HepG2 (cell line): ENCODE data around the gene NBEAL1. TPM values are rescaled to one million over a fixed set of nuclear protein-coding genes. Genes with fewer than 3 reads are reported as not detected.

Experiments
- RFXANK ChIP-seq: IDR thresholded peaks from 2 replicates; pipeline ENCODE4 v1.6.1; 2016
- ZNF441 ChIP-seq: sonication (generic); formaldehyde crosslinking; IDR thresholded peaks from 2 replicates; pipeline ENCODE4 v1.7.0; 2021; ENCODE audit warnings: missing genetic modification reagents, borderline replicate concordance
- polyA plus RNA-seq, 8 experiments: library from polyadenylated mRNA; depleted of rRNA in 3 of 8; stranded (reverse) in 7 of 8; unstranded in 1 of 8; fragments of >200 nt; fragmentation: Illumina TruSeq in 4 of 8; extraction: Trizol in 4 of 8; gene quantifications; 2 replicates each; pipeline versions ENCODE4 v1.2.1 to v1.2.3, GENCODE V29; 2011 to 2016; ENCODE audit warnings: low read depth in 4 of 8, missing spikeins in 1 of 8, mixed read lengths in 1 of 8; ENCODE audit not compliant: insufficient read depth in 1 of 8
- total RNA-seq, 5 experiments: library from RNA; depleted of rRNA; stranded (reverse); fragments of >200 nt; fragmentation: Illumina TruSeq; extraction: Trizol; gene quantifications; 2 replicates each; pipeline ENCODE4 v1.2.3, GENCODE V29; 2016; ENCODE audit warnings: low read depth in 1 of 5
- TF ChIP-seq, protein P1 (sequence below): sonication (generic); formaldehyde crosslinking; IDR thresholded peaks from 2 replicates; pipeline ENCODE4 v1.4.0; 2020; ENCODE audit warnings: mild to moderate bottlenecking, missing genetic modification reagents
- TF ChIP-seq, protein P2 (sequence below): sonication (generic); formaldehyde crosslinking; IDR thresholded peaks from 2 replicates; pipeline ENCODE4 v1.8.0; 2022; ENCODE audit warnings: mild to moderate bottlenecking, missing genetic modification reagents, borderline replicate concordance
- TF ChIP-seq, protein P3 (sequence below): IDR thresholded peaks from 2 replicates; pipeline ENCODE4 v1.6.1; 2016; ENCODE audit warnings: low read depth
- TF ChIP-seq, protein P4 (sequence below): sonication (generic); formaldehyde crosslinking; IDR thresholded peaks from 2 replicates; pipeline ENCODE4 v1.4.0; 2020; ENCODE audit warnings: missing genetic modification reagents

NBEAL1 gene
- total and polyA plus RNA-seq, 2 of the 13 experiments (the other 11 are each of a cell fraction or from before 2014, with no cell fraction given), result 6.4 to 15.7 TPM

DNA sequence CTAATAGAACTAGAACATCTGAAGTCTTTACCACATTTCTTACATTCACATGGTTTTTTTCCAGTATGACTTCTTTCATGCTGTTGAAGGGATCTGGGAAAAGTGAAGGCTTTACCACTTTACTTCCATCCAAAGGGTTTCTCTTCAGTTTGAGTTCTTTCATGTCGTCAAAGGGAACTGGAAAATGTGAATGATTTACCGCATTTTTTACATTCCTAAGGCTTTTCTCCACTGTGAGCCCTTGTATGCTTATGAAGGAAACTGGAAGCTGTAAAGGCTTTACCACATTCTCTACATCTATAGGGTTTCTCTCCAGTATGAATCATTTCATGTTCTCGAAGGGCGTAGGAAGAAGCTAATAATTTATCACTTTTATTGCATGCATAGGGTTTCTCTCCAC, 46.7 kb downstream of the NBEAL1 start (continued):
- TF ChIP-seq, protein P1, sequence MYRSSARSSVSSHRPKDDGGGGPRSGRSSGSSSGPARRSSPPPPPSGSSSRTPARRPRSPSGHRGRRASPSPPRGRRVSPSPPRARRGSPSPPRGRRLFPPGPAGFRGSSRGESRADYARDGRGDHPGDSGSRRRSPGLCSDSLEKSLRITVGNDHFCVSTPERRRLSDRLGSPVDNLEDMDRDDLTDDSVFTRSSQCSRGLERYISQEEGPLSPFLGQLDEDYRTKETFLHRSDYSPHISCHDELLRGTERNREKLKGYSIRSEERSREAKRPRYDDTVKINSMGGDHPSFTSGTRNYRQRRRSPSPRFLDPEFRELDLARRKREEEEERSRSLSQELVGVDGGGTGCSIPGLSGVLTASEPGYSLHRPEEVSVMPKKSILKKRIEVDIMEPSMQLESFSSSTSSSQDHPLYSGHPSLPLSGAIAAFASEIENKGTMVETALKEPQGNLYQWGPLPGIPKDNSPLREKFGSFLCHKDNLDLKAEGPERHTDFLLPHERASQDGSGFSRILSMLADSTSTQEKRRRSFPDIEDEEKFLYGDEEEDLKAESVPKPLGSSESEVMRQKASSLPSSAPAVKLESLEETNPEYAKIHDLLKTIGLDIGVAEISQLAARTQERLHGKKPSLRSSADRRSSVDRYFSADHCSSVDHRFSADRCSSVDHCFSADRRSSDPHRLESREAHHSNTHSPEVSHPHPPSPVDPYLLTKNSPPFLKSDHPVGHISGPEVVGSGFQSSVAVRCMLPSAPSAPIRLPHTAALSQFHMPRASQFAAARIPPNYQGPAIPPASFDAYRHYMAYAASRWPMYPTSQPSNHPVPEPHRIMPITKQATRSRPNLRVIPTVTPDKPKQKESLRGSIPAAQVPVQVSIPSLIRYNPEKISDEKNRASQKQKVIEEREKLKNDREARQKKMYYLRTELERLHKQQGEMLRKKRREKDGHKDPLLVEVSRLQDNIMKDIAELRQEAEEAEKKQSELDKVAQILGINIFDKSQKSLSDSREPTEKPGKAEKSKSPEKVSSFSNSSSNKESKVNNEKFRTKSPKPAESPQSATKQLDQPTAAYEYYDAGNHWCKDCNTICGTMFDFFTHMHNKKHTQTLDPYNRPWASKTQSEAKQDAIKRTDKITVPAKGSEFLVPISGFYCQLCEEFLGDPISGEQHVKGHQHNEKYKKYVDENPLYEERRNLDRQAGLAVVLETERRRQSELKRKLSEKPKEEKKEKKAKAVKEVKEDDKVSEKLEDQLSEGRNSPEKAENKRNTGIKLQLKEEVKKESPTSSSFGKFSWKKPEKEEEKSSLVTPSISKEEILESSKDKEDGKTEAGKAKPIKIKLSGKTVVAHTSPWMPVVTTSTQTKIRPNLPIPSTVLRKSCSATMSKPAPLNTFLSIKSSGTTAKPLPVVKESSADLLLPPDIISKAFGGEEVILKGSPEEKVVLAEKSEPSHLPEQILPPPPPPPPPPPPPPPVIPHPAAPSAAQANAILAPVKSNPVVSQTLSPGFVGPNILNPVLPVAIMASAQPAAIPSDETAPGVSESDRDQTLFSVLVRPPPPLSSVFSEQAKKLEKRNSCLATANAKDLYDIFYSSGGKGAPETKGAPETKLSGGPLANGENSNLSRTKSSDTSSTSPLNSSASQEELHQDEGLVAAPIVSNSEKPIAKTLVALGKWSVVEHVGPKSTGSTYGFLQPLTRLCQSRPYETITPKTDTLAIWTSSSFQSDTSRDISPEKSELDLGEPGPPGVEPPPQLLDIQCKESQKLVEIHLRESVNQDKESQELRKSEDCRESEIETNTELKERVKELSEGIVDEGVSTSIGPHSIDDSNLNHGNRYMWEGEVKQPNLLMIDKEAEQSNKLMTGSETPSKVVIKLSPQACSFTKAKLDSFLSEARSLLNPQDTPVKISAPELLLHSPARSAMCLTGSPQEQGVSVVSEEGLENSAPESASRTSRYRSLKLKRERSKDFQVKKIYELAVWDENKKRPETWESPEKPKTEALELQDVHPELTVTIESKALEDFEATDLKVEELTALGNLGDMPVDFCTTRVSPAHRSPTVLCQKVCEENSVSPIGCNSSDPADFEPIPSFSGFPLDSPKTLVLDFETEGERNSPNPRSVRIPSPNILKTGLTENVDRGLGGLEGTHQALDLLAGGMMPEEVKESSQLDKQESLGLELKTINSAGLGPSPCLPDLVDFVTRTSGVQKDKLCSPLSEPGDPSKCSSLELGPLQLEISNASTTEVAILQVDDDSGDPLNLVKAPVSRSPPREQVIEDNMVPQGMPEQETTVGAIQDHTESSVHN, result no peak
- TF ChIP-seq, protein P2, sequence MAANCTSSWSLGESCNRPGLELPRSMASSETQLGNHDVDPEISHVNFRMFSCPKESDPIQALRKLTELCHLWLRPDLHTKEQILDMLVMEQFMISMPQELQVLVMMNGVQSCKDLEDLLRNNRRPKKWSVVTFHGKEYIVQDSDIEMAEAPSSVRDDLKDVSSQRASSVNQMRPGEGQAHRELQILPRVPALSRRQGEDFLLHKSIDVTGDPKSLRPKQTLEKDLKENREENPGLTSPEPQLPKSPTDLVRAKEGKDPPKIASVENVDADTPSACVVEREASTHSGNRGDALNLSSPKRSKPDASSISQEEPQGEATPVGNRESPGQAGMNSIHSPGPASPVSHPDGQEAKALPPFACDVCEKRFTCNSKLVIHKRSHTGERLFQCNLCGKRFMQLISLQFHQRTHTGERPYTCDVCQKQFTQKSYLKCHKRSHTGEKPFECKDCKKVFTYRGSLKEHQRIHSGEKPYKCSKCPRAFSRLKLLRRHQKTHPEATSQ (CRISPR knock-in tag), result no peak
- TF ChIP-seq, protein P3, sequence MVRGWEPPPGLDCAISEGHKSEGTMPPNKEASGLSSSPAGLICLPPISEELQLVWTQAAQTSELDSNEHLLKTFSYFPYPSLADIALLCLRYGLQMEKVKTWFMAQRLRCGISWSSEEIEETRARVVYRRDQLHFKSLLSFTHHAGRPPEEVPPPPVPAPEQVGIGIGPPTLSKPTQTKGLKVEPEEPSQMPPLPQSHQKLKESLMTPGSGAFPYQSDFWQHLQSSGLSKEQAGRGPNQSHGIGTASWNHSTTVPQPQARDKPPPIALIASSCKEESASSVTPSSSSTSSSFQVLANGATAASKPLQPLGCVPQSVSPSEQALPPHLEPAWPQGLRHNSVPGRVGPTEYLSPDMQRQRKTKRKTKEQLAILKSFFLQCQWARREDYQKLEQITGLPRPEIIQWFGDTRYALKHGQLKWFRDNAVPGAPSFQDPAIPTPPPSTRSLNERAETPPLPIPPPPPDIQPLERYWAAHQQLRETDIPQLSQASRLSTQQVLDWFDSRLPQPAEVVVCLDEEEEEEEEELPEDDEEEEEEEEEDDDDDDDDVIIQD, result peak; percentile 66; the same call in 1 of the 2 replicates
- no peak for TF ChIP-seq RFXANK
- no peak for TF ChIP-seq ZNF441 (CRISPR knock-in tag)
- TF ChIP-seq, protein P4, sequence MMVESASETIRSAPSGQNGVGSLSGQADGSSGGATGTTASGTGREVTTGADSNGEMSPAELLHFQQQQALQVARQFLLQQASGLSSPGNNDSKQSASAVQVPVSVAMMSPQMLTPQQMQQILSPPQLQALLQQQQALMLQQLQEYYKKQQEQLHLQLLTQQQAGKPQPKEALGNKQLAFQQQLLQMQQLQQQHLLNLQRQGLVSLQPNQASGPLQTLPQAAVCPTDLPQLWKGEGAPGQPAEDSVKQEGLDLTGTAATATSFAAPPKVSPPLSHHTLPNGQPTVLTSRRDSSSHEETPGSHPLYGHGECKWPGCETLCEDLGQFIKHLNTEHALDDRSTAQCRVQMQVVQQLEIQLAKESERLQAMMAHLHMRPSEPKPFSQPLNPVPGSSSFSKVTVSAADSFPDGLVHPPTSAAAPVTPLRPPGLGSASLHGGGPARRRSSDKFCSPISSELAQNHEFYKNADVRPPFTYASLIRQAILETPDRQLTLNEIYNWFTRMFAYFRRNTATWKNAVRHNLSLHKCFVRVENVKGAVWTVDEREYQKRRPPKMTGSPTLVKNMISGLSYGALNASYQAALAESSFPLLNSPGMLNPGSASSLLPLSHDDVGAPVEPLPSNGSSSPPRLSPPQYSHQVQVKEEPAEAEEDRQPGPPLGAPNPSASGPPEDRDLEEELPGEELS (CRISPR knock-in tag), result no peak
